Neuronal stem cell (in vitro differentiated cells): Measurements from ENCODE around the gene DPP6.

ENCODE experiments used
- DNase-seq: peaks from one replicate; pipeline ENCODE4 v3.0.0-alpha.2; 2013; ENCODE audit warnings: low spot score
- H2AFZ ChIP-seq: one replicate; pipeline ENCODE4 v1.6.1; 2013; ENCODE audit warnings: mild to moderate bottlenecking, low read length, inconsistent platforms
- H2AK5ac ChIP-seq: 2 replicates; pipeline ENCODE4 v1.6.1; 2013; ENCODE audit warnings: low read depth, mild to moderate bottlenecking, inconsistent platforms, low read length, moderate library complexity, mixed read lengths
- H2BK120ac ChIP-seq: 2 replicates; pipeline ENCODE4 v1.6.1; 2013; ENCODE audit warnings: low read depth, mild to moderate bottlenecking, inconsistent platforms, low read length, moderate library complexity, mixed read lengths
- H2BK12ac ChIP-seq: one replicate; pipeline ENCODE4 v1.6.1; 2013; ENCODE audit warnings: low read length, inconsistent platforms
- H2BK15ac ChIP-seq: 2 replicates; pipeline ENCODE4 v1.6.1; 2013; ENCODE audit warnings: mild to moderate bottlenecking, low read length, inconsistent platforms, mixed read lengths
- H2BK5ac ChIP-seq: one replicate; pipeline ENCODE4 v1.6.1; 2013; ENCODE audit warnings: inconsistent platforms, mild to moderate bottlenecking, low read length, moderate library complexity
- H3K14ac ChIP-seq: one replicate; pipeline ENCODE4 v1.6.1; 2013; ENCODE audit warnings: low read length, inconsistent platforms
- H3K18ac ChIP-seq: 2 replicates; pipeline ENCODE4 v1.6.1; 2013; ENCODE audit warnings: low read length, inconsistent platforms
- H3K23ac ChIP-seq: 2 replicates; pipeline ENCODE4 v1.6.1; 2013; ENCODE audit warnings: low read depth, mild to moderate bottlenecking, mixed read lengths, low read length, inconsistent platforms; ENCODE audit not compliant: poor library complexity
- H3K27ac ChIP-seq: replicated peaks from 3 replicates; pipeline ENCODE4 v1.5.1; 2013; ENCODE audit warnings: low read length, inconsistent platforms
- H3K27me3 ChIP-seq, 3 experiments: 2 replicates each; pipeline ENCODE4 v1.6.1; 2013; ENCODE audit warnings: low read length in 3 of 3, mild to moderate bottlenecking in 2 of 3, inconsistent platforms in 1 of 3, low read depth in 1 of 3, mixed read lengths in 1 of 3, moderate library complexity in 1 of 3; ENCODE audit not compliant: control insufficient read depth in 3 of 3, insufficient read depth in 3 of 3
- H3K36me3 ChIP-seq, 2 donors: replicated peaks in 1 of 2; 2 replicates each; pipeline ENCODE4 v1.6.1; 2013; ENCODE audit warnings: low read length in 2 of 2; ENCODE audit not compliant: control insufficient read depth in 2 of 2, insufficient read depth in 2 of 2
- H3K4ac ChIP-seq: 2 replicates; pipeline ENCODE4 v1.6.1; 2013; ENCODE audit warnings: inconsistent platforms, mild to moderate bottlenecking, low read length, moderate library complexity
- H3K4me1 ChIP-seq, 2 donors: 1 replicate in 1 of 2; 2 replicates in 1 of 2; pipeline ENCODE4 v1.6.1; 2013; ENCODE audit warnings: low read length in 2 of 2, low read depth in 1 of 2; ENCODE audit not compliant: control insufficient read depth in 2 of 2, insufficient read depth in 1 of 2
- H3K4me2 ChIP-seq: one replicate; pipeline ENCODE4 v1.6.1; 2013; ENCODE audit warnings: mild to moderate bottlenecking, low read length, inconsistent platforms; ENCODE audit not compliant: insufficient read depth, poor library complexity, severe bottlenecking
- H3K4me3 ChIP-seq, 2 donors: 2 replicates each; pipeline ENCODE4 v1.5.1; 2013; ENCODE audit warnings: low read length in 2 of 2, mild to moderate bottlenecking in 2 of 2, inconsistent platforms in 1 of 2, moderate library complexity in 1 of 2
- H3K79me1 ChIP-seq: one replicate; pipeline ENCODE4 v1.6.1; 2013; ENCODE audit warnings: low read depth, mild to moderate bottlenecking, inconsistent platforms, low read length, moderate library complexity
- H3K9ac ChIP-seq: one replicate; pipeline ENCODE4 v1.6.1; 2013; ENCODE audit warnings: mild to moderate bottlenecking, low read depth, low read length, inconsistent platforms; ENCODE audit not compliant: poor library complexity
- H3K9me3 ChIP-seq, 2 donors: replicated peaks in 1 of 2; 2 replicates each; pipeline versions ENCODE3 to v1.6.1; 2013; ENCODE audit warnings: low read length in 2 of 2, mild to moderate bottlenecking in 2 of 2, inconsistent platforms in 1 of 2, low read depth in 1 of 2, mixed read lengths in 1 of 2, moderate library complexity in 1 of 2; ENCODE audit not compliant: control insufficient read depth in 2 of 2, insufficient read depth in 1 of 2
- H4K8ac ChIP-seq: one replicate; pipeline ENCODE4 v1.6.1; 2013; ENCODE audit warnings: low read depth, mild to moderate bottlenecking, inconsistent platforms, low read length, moderate library complexity
- H4K91ac ChIP-seq: one replicate; pipeline ENCODE4 v1.6.1; 2013; ENCODE audit warnings: low read length, low read depth, mild to moderate bottlenecking, inconsistent platforms; ENCODE audit not compliant: poor library complexity
- WGBS, 2 donors: extraction: QIAGEN DNeasy Blood & Tissue Kit; methylation state at CpG; one replicate each; pipeline ENCODE4 v1.1.7; 2013; ENCODE audit warnings: missing lambda C conversion rate in 2 of 2, mixed read lengths in 1 of 2; ENCODE audit not compliant: insufficient read length in 2 of 2, insufficient replicate concordance in 1 of 2; ENCODE audit errors: extremely low coverage in 2 of 2; 5-methylcytosine and 5-hydroxymethylcytosine counted together

The DPP6 gene

DNA sequence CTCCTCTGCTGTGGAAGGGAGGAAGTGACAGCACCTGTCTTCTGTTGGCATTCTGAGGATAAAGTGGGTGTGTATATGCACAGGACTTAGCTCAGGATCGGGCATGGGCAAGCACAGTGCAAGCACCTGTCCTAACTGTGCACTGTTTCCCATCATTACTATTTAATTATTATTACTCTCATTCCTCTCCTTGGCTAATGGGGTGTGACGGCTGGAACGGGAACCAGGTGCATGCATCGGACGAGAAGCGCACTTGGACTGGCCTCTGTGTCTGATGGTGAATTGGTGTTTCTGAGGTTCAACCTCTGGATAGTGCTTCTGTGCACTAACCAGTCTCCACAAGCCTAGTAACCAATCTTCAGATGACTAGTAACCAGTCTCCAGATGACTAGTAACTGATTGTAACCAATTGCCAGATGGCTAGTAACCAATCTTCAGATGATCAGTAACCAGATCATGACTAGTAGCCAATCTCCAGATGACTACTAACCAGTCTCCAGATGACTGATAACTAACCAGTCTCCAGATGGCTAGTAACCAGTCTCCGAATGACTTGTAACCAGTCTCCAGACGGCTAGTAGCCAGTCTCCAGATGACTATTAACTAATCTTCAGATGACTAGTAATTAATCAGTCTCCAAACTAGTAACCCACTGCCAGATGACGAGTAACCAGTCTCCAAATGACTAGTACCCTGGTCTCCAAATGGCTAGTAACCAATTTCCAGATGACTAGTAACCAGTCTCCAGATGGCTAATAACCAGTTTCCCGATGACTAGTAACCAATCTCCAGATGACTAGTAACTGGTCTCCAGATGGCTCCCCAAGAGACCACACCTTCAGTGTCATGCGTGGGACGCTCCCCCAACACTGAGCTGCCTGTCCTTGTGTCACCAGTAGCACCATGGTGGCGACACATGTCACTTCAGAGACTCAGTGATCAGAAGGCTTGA, 864.9 kb downstream of the DPP6 start:
- H2AFZ ChIP-seq: no peak overlapping the region
- no peak overlapping the region for H3K4ac ChIP-seq
- H3K4me1 ChIP-seq: peaks cover 2 to 5% of the 10 kb centered on the region in 2 donors
- H3K4me3 ChIP-seq: no peak overlapping the region
- no peak overlapping the region for H2AK5ac ChIP-seq
- no peaks in the 10 kb centered on the region for H3K36me3 ChIP-seq
- no peak overlapping the region for H4K8ac ChIP-seq
- no peak for DNase-seq
- no peak overlapping the region for H2BK15ac ChIP-seq
- H4K91ac ChIP-seq: no peak overlapping the region
- no peaks in the 10 kb centered on the region for H3K9me3 ChIP-seq
- H2BK120ac ChIP-seq: no peak overlapping the region
- no peak overlapping the region for H2BK12ac ChIP-seq
- H3K14ac ChIP-seq: peak overlapping the region; percentile 76
- no peak overlapping the region for H3K23ac ChIP-seq
- H3K4me2 ChIP-seq: no peak overlapping the region
- H3K9ac ChIP-seq: no peak overlapping the region
- no peak overlapping the region for H3K27ac ChIP-seq
- WGBS, 2 donors: no CpG with 5 or more reads among the region's 13 CpGs
- peaks cover 3 to 30% (median 12%) of the 10 kb centered on the region in 3 experiments for H3K27me3 ChIP-seq
- H2BK5ac ChIP-seq: no peak overlapping the region
- H3K79me1 ChIP-seq: no peaks in the 10 kb centered on the region
- no peak overlapping the region for H3K18ac ChIP-seq

DNA sequence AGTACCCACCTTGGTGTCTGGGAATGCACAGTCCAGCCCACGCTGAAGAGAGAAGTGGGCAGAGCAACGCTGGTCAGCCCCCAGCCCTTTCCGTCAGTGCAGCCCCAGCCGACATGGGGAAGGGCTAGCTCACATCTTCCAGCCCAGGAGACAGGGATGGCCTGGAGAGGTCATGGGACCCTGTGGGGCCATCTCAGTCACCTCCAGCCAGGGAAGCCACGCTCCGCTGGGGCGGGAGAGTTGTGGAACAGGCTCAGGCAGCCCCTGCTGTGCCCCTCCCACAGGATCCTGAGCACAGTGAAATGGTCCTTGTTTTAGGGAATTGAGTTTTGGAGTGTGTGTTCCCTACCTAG, 865.6 kb downstream of the DPP6 start:
- no peaks in the 10 kb centered on the region for H3K36me3 ChIP-seq
- no peak overlapping the region for H2BK12ac ChIP-seq
- peaks cover 3 to 30% (median 12%) of the 10 kb centered on the region in 3 experiments for H3K27me3 ChIP-seq
- peak overlapping the region; percentile 47 for H3K9ac ChIP-seq
- WGBS, 2 donors: no CpG with 5 or more reads among the region's 7 CpGs
- no peak overlapping the region for H2AK5ac ChIP-seq
- H2BK120ac ChIP-seq: no peak overlapping the region
- H2AFZ ChIP-seq: no peak overlapping the region
- H3K4me1 ChIP-seq: peaks cover 2 to 5% of the 10 kb centered on the region in 2 donors
- no peak overlapping the region for H2BK15ac ChIP-seq
- no peak overlapping the region for H3K4me2 ChIP-seq
- no peak overlapping the region for H3K23ac ChIP-seq
- no peak overlapping the region for H3K4me3 ChIP-seq
- H4K8ac ChIP-seq: no peak overlapping the region
- H3K79me1 ChIP-seq: no peaks in the 10 kb centered on the region
- peak overlapping the region; percentile 59 for H3K18ac ChIP-seq
- no peaks in the 10 kb centered on the region for H3K9me3 ChIP-seq
- H3K14ac ChIP-seq: no peak overlapping the region
- no peak overlapping the region for H4K91ac ChIP-seq
- H3K4ac ChIP-seq: no peak overlapping the region
- no peak for DNase-seq
- no peak overlapping the region for H3K27ac ChIP-seq
- H2BK5ac ChIP-seq: no peak overlapping the region

DNA sequence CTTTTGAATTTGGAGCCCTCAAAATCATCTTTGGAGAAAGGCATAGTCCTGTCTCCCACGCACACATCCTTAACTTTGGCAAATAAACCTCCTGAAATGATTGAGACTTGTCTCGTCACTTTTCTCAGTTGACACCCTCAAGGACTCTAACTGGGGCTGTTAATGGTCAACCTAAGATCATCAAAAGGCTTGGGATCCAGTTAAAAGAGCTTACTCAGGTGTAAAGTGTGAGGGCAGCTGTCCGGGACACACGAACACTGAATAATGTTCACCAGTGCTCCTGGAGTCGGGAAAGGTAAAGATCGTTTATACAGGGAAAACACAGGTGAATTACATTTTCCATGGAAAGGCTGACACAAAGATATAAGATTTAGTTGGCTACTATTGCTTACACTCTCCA, 866.1 kb downstream of the DPP6 start:
- Histone ChIP-seq H4K8ac (no peak overlapping the region), H3K9me3 (no peaks in the 10 kb centered on the region), H2AFZ (no peak overlapping the region), H2BK12ac (no peak overlapping the region), H2BK15ac (no peak overlapping the region), H4K91ac (no peak overlapping the region), H2BK120ac (no peak overlapping the region), H3K23ac (no peak overlapping the region), H3K4me2 (no peak overlapping the region), H3K9ac (no peak overlapping the region), H3K4ac (no peak overlapping the region), H3K4me3 (no peak overlapping the region), H3K79me1 (no peaks in the 10 kb centered on the region), H3K27me3 (peaks cover 3 to 30% (median 12%) of the 10 kb centered on the region in 3 experiments), H3K18ac (no peak overlapping the region), H3K27ac (no peak overlapping the region), H2BK5ac (no peak overlapping the region), H3K4me1 (peaks cover 2 to 5% of the 10 kb centered on the region in 2 donors), H2AK5ac (no peak overlapping the region), H3K36me3 (no peaks in the 10 kb centered on the region), H3K14ac (no peak overlapping the region)
- no CpG with 5 or more reads among the region's 6 CpGs for WGBS, 2 donors
- no peak for DNase-seq

GRCh38 chr7:154918741-154919140, 866.5 kb downstream of the DPP6 start:
- no peak overlapping the region for H2AFZ ChIP-seq
- no peak overlapping the region for H3K4me2 ChIP-seq
- H3K9me3 ChIP-seq: no peaks in the 10 kb centered on the region
- H2AK5ac ChIP-seq: no peak overlapping the region
- DNase-seq: no peak
- H4K8ac ChIP-seq: no peak overlapping the region
- H3K36me3 ChIP-seq: no peaks in the 10 kb centered on the region
- H3K4me3 ChIP-seq: no peak overlapping the region
- peaks cover 3 to 33% (median 12%) of the 10 kb centered on the region in 3 experiments for H3K27me3 ChIP-seq
- WGBS, 2 donors: no CpG with 5 or more reads among the region's 6 CpGs
- H3K79me1 ChIP-seq: no peaks in the 10 kb centered on the region
- no peak overlapping the region for H2BK15ac ChIP-seq
- no peak overlapping the region for H3K18ac ChIP-seq
- no peak overlapping the region for H4K91ac ChIP-seq
- no peak overlapping the region for H2BK12ac ChIP-seq
- H3K23ac ChIP-seq: no peak overlapping the region
- no peak overlapping the region for H3K14ac ChIP-seq
- no peak overlapping the region for H2BK120ac ChIP-seq
- peaks cover 2 to 5% of the 10 kb centered on the region in 2 donors for H3K4me1 ChIP-seq
- no peak overlapping the region for H3K4ac ChIP-seq
- H2BK5ac ChIP-seq: no peak overlapping the region
- H3K27ac ChIP-seq: no peak overlapping the region
- H3K9ac ChIP-seq: no peak overlapping the region
